RKO (cell line): Measurements from ENCODE around the gene GLG1.
A peak's percentile ranks its signal among the peaks of the same experiment; 100 is the strongest.

Source experiments
- DNase-seq: peaks from one replicate; pipeline ENCODE4 v3.0.0-alpha.2; 2016; ENCODE audit warnings: low spot score

The GLG1 gene

GRCh38 chr16:74606521-74607309, at the start of gene GLG1:
Gene GLG1 (minus strand): TSS chr16:74607114. CDS start chr16:74607094, 20 bp downstream.
- DNase-seq = peak; percentile 89

DNA sequence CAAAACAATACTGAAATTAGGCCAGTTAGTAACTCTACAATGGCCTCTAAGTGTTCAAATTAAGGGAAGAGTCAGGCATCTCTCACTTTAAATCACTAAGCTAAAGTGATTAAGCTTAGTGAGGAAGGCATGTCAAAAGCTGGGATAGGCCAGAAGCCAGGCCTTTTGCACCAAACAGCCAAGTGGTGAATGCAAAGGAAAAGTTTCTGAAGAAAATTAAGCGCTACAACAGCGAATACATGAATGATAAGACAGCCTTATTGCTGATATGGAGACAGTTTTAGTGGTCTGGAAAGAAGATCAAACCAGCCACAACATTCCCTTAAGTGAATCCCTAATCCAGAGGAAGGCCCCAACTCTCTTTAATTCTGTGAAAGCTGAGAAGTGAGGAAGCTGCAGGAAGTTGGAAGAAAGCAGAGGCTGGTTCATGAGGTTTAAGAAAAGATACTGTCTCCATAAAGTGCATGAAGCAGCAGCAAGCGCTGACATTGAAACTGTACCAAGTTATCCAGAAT, 47.7 kb upstream of the GLG1 start:
- DNase-seq = no peak

DNA sequence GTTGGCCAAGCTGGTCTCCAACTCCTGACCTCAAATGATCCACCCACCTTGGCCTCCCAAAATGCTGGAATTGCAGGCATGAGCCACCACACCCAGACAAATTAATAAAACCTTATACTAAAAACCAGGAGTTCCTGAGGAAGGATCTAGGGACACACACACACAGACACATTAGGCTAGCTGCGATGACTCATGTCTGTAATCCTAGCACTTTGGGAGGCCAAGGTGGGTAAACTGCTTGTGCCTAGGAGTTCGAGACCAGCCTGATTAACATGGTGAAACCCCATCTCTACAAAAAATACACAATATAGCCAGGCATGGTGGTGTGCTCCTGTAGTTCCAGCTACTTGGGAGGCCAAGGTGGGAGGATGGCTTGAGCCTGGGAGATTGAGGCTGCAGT, 46.0 kb upstream of the GLG1 start:
- DNase-seq = peak; percentile 33

DNA sequence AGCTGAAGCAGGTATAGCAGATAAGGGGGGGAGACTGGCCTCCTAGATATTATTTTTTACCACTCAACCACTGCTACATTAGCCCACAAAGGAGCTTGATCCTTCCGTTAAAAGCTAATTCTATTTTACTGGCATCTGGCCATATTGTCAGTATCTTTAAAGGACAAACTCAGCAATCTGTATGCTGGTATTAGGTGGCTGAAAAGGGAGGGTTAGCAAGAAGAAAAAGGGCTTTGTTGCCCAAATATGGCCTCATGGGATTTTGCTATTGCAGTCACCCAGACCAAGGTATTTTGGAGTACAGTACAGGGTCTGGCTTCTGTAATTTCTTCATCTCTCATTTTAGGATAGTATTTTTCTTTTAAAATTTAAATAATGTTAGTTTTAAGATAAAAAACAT, 45.3 kb upstream of the GLG1 start:
- DNase-seq = no peak

DNA sequence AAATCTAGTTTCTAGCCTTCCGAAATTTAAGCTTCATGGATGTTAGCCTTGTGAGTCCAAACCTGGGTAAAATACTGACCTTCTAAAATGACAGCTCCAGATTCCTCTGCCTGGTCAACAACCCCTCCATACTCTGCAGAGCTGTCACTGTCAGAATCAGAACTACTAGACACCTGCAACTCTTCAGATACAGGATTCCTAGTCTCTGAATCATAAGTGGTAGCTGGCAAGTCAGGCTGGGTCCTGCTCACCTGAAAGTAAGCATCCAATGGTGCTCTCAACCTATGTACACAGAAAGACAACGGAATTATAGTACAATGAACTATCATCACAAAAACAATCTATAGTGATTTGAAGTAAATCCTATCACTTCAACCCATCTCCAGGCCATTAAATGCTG, 44.9 kb upstream of the GLG1 start:
- no peak for DNase-seq

GRCh38 chr16:74650966-74651567, 44.2 kb upstream of the GLG1 start:
- peak; percentile 22 for DNase-seq

GRCh38 chr16:74649839-74650504, 43.1 kb upstream of the GLG1 start:
- DNase-seq = no peak

DNA sequence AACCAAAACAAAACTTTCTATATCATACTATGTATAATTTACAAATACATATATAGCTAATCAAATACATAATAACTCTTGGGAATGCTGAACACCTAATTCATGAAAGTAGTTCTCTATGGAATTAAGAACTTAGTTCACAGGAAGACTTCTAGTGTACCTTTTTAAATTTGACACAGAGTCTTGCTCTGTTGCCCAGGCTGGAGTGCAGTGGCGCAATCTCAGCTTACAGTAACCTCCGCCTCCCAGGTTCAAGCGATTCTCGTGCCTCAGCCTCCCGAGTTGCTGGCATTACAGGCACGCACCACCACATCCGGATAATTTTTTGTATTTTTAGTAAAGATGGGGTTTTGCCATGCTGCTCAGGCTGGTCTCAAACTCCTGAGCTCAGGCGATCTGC, 35.1 kb upstream of the GLG1 start:
- no peak for DNase-seq

DNA sequence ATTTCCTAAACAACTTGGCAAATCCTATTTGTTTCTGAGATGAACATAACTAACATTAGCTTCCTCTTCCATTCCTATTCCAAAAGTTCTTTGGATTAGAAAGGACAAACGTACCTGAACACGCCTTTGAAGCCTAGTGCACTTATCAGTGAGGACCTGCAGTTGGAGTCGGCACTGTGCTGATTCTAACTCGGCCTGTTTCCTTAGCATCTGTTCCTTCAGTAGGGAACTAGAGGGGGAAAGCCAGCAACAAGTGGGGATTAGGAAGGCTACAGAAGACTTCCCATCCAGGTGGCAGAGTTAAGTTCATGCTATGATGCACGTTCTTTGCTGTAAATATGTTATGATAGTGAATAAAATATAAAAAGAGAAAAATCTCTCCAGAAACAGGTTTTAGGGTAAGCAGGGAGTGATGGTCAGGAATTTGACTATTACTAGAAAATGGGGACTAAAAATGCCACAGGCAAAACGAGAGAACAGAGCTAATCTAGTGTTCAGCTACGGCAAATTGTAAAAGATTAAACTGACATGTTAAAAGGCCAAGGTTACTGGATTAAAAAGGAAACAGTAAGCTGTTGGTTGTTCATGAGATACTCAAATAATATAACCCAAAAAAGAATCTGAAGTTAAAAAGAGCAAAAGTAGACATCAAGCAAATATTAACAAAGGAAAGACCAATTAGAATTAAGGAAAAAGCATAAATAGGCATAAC, 31.0 kb upstream of the GLG1 start:
- DNase-seq = no peak

GRCh38 chr16:74635303-74635702, 28.4 kb upstream of the GLG1 start:
- no peak for DNase-seq

DNA sequence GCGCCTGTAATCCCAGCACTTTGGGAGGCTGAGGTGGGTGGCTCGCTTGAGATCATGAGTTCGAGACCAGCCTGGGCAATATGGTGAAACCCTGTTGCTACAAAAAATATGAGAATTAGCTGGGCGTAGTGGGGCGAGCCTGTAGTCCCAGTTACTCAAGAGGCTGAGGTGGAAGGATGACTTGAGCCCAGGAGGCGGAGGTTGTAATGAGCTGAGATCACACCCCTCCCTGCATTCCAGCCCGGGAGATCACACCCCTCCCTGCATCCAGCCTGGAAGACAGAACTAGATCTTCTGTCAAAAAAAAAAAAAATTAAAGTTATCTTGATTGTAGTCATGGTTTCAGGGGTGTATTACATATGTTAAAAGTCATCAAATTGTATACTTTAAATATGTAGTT, 26.8 kb upstream of the GLG1 start:
- no peak for DNase-seq

DNA sequence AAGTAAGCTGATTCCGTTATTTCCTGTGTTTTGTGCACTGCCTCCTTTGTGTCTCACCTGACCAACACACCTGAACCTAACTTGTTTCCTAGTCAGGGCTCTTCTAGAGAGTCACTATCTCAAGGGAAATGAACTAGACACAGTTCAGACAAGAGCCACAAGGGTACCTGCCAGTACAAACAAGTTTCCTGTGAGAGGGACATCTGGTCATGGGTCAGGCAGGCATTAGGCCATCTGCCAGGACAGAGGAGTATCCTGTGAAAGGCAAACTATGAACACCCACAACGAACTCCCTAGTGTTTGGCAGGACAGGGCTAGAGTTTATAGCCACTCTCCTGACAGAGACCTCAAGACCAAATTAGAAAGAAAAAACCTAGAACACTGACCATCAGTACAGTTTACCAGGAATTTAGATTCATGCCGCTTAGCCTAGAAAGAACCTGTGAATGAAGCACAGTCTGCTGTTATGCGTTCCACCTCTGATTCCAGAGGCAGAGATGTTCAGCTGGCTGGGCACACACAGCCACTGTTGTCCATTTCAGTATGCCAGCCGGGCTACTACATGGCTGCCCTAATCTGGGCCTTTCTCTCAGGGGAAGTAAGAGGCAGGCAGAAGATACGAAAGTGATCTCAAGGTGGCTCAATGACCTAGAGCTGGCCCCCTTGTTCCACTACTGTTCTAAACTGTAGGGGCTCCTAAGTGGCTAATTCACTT, 20.7 kb upstream of the GLG1 start:
- DNase-seq = no peak

DNA sequence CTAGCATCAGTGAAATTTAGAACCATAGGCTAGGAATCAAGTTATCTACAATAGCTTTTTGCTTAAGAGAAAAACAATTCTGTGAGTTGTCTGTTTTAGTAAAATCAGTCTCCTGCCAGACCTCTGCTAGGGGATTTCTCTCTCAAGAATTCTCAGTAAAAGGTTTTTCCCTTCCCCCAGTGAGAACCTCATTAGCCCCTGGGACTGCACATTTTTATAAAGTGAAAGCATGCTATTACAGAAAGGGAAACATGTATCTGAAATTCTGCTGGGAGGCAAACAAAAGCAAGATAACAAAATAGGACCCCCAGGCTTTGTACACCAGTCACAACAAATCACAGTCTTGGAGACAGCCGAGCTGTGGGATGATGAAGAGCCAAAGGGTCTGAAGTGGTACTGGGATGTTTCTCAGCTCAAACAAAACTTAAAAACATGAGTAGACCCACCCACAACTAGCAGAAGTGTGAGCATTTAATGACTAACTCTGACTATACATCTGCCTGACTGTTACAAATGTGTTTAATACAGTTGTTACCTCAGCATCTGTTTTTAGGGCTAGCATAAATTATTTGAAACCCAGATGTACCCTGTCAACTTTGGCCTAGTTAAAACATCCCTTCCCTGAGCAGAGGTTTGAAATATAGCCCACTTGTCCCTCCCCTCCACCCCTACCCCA, 20.0 kb upstream of the GLG1 start:
- DNase-seq = peak; percentile 55

GRCh38 chr16:74625500-74626350, 18.8 kb upstream of the GLG1 start:
- DNase-seq = no peak

DNA sequence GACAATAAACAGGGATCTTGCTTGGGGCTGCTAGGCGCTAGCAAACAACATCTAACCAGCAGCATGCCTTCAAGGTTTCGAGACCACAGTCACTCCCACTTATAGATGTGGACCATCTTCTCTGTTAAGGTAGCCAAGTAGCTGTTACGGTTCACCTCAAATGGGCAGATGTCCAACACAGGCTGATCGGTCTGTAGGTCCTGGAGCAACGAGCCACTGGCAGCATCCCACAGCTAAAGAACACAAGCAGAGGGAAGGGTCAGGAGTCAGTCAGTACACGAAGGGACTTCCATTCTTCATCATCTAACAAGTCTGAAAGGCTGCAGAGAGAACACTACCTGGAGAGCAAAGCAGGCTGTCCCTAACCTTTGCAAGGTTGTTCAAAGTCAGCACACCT, 16.9 kb upstream of the GLG1 start:
- DNase-seq = no peak

- DNase-seq = peak; percentile 66
These were observed 16.4 kb upstream of the GLG1 start for GRCh38 chr16:74623214-74623838.

DNA sequence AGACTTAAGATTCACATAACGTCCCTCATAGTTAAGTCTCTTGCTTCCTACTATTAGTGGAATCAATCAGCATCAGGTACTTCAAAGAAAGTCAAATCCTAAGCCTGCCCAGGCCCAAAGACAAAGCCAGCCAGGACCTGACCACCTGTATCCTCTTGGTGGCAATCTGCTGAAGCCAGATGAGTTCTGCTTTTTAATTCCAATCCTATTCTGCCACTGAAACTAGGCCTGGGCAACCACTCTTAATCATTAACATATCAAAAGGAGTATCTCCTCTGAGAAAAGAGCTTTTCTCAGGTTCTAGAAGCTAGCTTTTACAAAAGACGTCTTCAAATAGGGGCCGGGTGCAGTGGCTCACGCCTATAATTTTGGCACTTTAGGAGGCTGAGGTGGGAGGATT, 15.1 kb upstream of the GLG1 start:
- no peak for DNase-seq

GRCh38 chr16:74617206-74617788, 10.4 kb upstream of the GLG1 start:
- no peak for DNase-seq

DNA sequence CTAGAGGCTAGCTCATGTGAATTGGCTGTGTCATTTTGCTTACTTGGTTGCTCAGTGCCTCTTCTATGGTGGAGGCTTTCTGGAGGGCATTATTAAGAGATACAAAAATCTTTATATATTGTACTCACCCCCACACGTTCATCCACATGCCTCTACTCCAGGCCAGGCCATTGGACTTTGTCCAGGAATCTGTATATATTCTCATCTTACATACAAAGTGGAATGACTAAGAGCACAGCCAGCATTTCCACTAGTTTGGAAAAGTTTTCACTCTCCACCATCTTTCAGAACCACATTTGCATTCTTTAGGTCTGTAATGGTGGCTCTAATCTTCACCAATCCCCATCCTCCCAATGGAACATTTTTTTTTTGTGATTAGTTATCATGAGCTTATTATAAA, 4.8 kb upstream of the GLG1 start:
- no peak for DNase-seq
